Uterus (tissue), 2 donors: ENCODE results near the gene CDK5RAP1.

ENCODE experiments used
- POLR2A ChIP-seq, 2 donors: fragments of 450-650 bp; IDR thresholded peaks; one replicate each; pipeline ENCODE4 v1.6.1; 2016; ENCODE audit warnings: antibody characterized with exemption in 2 of 2, mild to moderate bottlenecking in 1 of 2, moderate library complexity in 1 of 2
- TF ChIP-seq, protein P1 (sequence below), 4 experiments: fragments of 200-600 bp in 2 of 4; fragments of 450-650 bp in 2 of 4; sonication (generic) in 2 of 4; IDR thresholded peaks; one replicate each; pipeline ENCODE4 v1.5.1; 2016 to 2019; ENCODE audit warnings: antibody characterized with exemption in 4 of 4, mild to moderate bottlenecking in 2 of 4, moderate library complexity in 1 of 4

DNA sequence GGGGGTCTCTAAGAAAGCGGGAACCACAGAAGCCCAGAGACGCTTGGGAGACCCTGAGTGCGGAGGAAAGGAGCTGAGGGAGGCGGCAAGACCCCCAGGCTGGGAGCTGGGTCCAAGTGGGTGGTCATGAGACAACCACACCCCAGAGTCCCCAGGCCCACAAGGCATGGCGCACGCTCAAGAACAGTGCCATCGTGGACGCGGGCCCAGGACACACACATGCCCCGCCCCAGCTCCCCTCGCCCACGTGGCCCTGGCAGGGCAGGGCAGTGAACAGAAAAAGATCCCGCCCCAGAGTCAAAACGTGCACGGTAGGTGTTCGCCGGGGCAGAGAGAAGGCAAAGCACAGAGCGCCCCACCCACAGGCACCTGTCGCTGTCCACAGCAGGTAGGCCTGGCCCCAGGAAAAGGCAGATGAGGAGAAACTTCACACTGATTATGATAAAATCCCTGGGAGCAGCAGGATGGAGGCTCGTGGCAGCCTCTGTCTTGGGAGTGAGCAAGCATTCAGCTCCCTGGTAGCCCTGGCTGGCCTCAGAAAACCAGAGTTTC lies 68.3 kb downstream of the CDK5RAP1 start:
- TF ChIP-seq, protein P1, sequence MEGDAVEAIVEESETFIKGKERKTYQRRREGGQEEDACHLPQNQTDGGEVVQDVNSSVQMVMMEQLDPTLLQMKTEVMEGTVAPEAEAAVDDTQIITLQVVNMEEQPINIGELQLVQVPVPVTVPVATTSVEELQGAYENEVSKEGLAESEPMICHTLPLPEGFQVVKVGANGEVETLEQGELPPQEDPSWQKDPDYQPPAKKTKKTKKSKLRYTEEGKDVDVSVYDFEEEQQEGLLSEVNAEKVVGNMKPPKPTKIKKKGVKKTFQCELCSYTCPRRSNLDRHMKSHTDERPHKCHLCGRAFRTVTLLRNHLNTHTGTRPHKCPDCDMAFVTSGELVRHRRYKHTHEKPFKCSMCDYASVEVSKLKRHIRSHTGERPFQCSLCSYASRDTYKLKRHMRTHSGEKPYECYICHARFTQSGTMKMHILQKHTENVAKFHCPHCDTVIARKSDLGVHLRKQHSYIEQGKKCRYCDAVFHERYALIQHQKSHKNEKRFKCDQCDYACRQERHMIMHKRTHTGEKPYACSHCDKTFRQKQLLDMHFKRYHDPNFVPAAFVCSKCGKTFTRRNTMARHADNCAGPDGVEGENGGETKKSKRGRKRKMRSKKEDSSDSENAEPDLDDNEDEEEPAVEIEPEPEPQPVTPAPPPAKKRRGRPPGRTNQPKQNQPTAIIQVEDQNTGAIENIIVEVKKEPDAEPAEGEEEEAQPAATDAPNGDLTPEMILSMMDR (IDR thresholded peaks at IDR 0.05), result no peak
- TF ChIP-seq POLR2A (IDR thresholded peaks at IDR 0.05), result no peak
